SK-N-SH (cell line): ENCODE measurements around the gene GALNT18.

Experiments
- CTCF ChIP-seq: fragments of 200-600 bp; sonication (generic); IDR thresholded peaks from 2 replicates; pipeline ENCODE4 v1.6.1; 2017; ENCODE audit warnings: antibody characterized with exemption, mild to moderate bottlenecking, moderate library complexity
- ELF1 ChIP-seq: IDR thresholded peaks from 2 replicates; pipeline ENCODE4 v1.4.0; 2012
- GABPA ChIP-seq: IDR thresholded peaks from 2 replicates; pipeline ENCODE4 v1.4.0; 2012; ENCODE audit warnings: low read depth, mild to moderate bottlenecking
- JUND ChIP-seq: IDR thresholded peaks from 2 replicates; pipeline ENCODE4 v1.4.0; 2012
- MAX ChIP-seq: IDR thresholded peaks from 2 replicates; pipeline ENCODE4 v1.4.0; 2012; ENCODE audit warnings: low read depth
- NRF1 ChIP-seq: IDR thresholded peaks from 2 replicates; pipeline ENCODE4 v1.6.1; 2012; ENCODE audit warnings: low read depth, mild to moderate bottlenecking, low read length
- PBX3 ChIP-seq: IDR thresholded peaks from 2 replicates; pipeline ENCODE4; 2012
- POLR2AphosphoS5 ChIP-seq: IDR thresholded peaks from 2 replicates; pipeline ENCODE4 v1.6.1; 2012; ENCODE audit warnings: low read depth, low read length
- SIN3A ChIP-seq: IDR thresholded peaks from 2 replicates; pipeline ENCODE4 v1.6.1; 2012; ENCODE audit warnings: low read depth, mild to moderate bottlenecking, low read length, moderate library complexity, borderline replicate concordance
- TEAD4 ChIP-seq: IDR thresholded peaks from 2 replicates; pipeline ENCODE4 v1.4.0; 2012; ENCODE audit warnings: mild to moderate bottlenecking, borderline replicate concordance; ENCODE audit not compliant: insufficient read depth
- TF ChIP-seq, protein P1 (sequence below): IDR thresholded peaks from 2 replicates; pipeline ENCODE4 v1.6.1; 2012; ENCODE audit warnings: mild to moderate bottlenecking, low read depth, low read length, moderate library complexity
- TF ChIP-seq, protein P2 (sequence below): fragments of 150-350 bp; IDR thresholded peaks from 2 replicates; pipeline ENCODE4 v1.6.1; 2016; ENCODE audit warnings: mild to moderate bottlenecking, low read depth, low read length

GRCh38 chr11:11428714-11429113 lies 193.1 kb downstream of the GALNT18 start:
- TF ChIP-seq JUND (no peak), MAX (no peak), CTCF (no peak), NRF1 (no peak), PBX3 (no peak), TEAD4 (no peak), GABPA (no peak), SIN3A (no peak), POLR2AphosphoS5 (no peak), ELF1 (no peak)
- TF ChIP-seq, protein P1, sequence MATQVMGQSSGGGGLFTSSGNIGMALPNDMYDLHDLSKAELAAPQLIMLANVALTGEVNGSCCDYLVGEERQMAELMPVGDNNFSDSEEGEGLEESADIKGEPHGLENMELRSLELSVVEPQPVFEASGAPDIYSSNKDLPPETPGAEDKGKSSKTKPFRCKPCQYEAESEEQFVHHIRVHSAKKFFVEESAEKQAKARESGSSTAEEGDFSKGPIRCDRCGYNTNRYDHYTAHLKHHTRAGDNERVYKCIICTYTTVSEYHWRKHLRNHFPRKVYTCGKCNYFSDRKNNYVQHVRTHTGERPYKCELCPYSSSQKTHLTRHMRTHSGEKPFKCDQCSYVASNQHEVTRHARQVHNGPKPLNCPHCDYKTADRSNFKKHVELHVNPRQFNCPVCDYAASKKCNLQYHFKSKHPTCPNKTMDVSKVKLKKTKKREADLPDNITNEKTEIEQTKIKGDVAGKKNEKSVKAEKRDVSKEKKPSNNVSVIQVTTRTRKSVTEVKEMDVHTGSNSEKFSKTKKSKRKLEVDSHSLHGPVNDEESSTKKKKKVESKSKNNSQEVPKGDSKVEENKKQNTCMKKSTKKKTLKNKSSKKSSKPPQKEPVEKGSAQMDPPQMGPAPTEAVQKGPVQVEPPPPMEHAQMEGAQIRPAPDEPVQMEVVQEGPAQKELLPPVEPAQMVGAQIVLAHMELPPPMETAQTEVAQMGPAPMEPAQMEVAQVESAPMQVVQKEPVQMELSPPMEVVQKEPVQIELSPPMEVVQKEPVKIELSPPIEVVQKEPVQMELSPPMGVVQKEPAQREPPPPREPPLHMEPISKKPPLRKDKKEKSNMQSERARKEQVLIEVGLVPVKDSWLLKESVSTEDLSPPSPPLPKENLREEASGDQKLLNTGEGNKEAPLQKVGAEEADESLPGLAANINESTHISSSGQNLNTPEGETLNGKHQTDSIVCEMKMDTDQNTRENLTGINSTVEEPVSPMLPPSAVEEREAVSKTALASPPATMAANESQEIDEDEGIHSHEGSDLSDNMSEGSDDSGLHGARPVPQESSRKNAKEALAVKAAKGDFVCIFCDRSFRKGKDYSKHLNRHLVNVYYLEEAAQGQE: no peak
- TF ChIP-seq, protein P2, sequence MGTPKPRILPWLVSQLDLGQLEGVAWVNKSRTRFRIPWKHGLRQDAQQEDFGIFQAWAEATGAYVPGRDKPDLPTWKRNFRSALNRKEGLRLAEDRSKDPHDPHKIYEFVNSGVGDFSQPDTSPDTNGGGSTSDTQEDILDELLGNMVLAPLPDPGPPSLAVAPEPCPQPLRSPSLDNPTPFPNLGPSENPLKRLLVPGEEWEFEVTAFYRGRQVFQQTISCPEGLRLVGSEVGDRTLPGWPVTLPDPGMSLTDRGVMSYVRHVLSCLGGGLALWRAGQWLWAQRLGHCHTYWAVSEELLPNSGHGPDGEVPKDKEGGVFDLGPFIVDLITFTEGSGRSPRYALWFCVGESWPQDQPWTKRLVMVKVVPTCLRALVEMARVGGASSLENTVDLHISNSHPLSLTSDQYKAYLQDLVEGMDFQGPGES: no peak
